ENCODE measurements around the gene RNF214. TPM values are rescaled to one million over a fixed set of nuclear protein-coding genes. Genes with fewer than 3 reads are reported as not detected.

RNF214 gene
- total and polyA plus RNA-seq, 12 donors, result 7.3 to 33.5 (median 25.4) TPM

DNA sequence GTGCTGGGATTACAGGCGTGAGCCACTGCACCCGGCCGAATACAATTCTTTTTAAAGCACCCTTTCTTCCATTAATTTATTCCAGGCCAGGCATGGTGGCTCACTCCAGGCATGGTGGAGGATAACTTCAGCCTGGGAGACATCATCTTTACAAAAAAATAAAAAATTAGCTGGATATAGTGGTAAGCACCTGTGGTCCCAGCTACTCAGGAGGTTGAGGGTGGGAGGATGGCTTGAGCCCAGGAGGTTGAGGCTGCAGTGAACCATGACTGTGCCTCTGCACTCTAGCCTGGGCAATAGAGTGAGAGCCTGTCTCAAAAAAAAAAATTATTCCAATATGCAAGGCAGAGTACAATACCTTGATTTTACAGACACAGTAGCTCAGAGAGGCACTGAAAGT is 21.9 kb upstream of the RNF214 start:
- ATAC-seq, result no peak
- no peaks in the 10 kb centered on the region for H3K27me3 ChIP-seq
- H3K9me3 ChIP-seq, result no peaks in the 10 kb centered on the region
- peaks cover 0 to 66% (median 25%) of the 10 kb centered on the region in 9 donors for H3K36me3 ChIP-seq
- H3K27ac ChIP-seq, result no peak overlapping the region
- H3K4me3 ChIP-seq, result no peak overlapping the region
- 97% methylated on average over 3 of the region's 3 CpGs for WGBS, 2 donors
- no peak for DNase-seq
- peaks cover 0 to 3% (median 0%) of the 10 kb centered on the region in 9 donors for H3K4me1 ChIP-seq
- TF ChIP-seq, protein P1, sequence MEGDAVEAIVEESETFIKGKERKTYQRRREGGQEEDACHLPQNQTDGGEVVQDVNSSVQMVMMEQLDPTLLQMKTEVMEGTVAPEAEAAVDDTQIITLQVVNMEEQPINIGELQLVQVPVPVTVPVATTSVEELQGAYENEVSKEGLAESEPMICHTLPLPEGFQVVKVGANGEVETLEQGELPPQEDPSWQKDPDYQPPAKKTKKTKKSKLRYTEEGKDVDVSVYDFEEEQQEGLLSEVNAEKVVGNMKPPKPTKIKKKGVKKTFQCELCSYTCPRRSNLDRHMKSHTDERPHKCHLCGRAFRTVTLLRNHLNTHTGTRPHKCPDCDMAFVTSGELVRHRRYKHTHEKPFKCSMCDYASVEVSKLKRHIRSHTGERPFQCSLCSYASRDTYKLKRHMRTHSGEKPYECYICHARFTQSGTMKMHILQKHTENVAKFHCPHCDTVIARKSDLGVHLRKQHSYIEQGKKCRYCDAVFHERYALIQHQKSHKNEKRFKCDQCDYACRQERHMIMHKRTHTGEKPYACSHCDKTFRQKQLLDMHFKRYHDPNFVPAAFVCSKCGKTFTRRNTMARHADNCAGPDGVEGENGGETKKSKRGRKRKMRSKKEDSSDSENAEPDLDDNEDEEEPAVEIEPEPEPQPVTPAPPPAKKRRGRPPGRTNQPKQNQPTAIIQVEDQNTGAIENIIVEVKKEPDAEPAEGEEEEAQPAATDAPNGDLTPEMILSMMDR (IDR thresholded peaks at IDR 0.05), result no peak
- intact Hi-C loops (cut with DNase I), result no loop called here

DNA sequence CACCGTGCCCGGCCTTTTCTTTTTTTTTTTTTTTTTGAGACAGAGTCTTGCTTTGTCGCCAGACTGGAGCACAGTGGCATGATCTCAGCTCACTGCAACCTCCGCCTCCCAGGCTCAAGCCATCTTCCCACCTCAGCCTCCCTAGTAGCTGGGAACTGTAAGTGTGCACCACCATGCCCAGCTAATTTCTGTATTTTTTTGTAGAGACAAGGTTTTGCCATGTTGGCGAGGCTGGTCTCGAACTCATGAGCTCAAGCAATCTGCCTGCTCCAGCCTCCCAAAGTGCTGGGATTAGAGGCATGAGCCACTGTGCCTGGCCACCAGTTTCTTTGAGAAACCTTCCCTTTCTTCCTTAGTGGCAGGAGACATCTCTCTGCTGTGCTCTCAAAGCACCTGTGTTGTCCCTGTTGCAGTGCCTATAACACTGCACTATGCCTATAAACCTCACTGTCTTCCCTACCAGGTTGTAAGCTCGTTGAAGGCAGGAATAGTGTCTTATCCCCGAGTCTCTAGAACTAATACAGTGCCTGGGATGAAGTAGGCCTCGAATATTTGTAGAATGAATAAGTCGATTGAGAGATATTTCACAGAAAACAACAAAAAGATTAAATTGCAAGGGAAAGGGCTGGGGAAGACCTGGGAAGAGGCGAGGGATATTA is 19.6 kb upstream of the RNF214 start:
- Histone ChIP-seq H3K27ac (no peak overlapping the region), H3K4me1 (peaks cover 0 to 19% (median 13%) of the 10 kb centered on the region in 9 donors), H3K9me3 (no peaks in the 10 kb centered on the region), H3K4me3 (no peak overlapping the region), H3K27me3 (no peaks in the 10 kb centered on the region), H3K36me3 (peaks cover 0 to 84% (median 33%) of the 10 kb centered on the region in 9 donors)
- intact Hi-C loops (cut with DNase I), result no loop called here
- ATAC-seq (no peak), DNase-seq (no peak)
- WGBS, 2 donors, result 95 to 97% methylated on average over 11 of the region's 11 CpGs
- TF ChIP-seq, protein P1 (IDR thresholded peaks at IDR 0.05), result no peak

DNA sequence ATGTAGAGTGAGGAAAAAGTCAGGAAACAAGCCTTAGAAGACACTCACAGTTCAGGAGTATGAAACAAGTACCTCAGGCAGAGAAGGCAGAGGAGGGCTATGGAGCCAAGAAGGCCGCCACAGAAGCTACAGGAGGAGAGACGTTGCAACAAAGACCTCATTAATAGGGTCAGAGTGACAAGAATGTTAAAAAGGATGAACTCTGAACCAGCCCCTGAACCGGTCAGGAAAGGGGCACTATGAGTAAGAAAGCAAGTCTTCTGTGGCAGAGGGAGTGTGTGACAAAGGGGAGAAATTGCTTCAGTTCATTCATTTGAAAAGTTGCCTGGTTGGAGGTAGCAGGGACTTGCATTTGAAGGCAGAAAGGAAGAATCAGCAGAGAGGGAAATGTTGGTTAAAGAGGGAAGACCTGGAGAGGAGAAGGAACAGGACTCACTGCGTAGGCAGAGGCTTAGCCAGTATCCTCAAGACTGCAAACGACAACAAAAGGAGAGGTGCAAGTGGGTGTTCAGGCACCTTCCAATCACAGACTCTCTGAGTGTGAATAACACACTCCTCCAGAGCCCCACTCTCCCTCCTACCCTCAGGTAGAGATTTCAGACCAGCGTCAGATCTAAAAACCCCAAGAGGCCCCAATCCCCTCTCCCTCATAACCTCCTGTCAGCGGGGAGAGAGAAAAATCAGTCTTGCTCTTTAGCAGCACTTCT is 17.9 kb upstream of the RNF214 start:
- Histone ChIP-seq H3K36me3 (peaks cover 0 to 99% (median 50%) of the 10 kb centered on the region in 9 donors), H3K27ac (no peak overlapping the region), H3K4me1 (peaks cover 7 to 36% (median 23%) of the 10 kb centered on the region in 9 donors), H3K4me3 (no peak overlapping the region), H3K9me3 (no peaks in the 10 kb centered on the region), H3K27me3 (no peaks in the 10 kb centered on the region)
- WGBS, 2 donors, result 84 to 89% methylated on average over 7 of the region's 7 CpGs
- no peak for DNase-seq
- TF ChIP-seq, protein P1 (IDR thresholded peaks at IDR 0.05), result no peak
- ATAC-seq, result no peak
- intact Hi-C loops (cut with DNase I), result loop anchor here in 2 of 10 donors (5.0 kb wide), 2 partner anchors 37 to 422 kb away; partner anchors contain the start of genes APOA5 (in 1 of the 2) and SIDT2 (in 1 of the 2)

DNA sequence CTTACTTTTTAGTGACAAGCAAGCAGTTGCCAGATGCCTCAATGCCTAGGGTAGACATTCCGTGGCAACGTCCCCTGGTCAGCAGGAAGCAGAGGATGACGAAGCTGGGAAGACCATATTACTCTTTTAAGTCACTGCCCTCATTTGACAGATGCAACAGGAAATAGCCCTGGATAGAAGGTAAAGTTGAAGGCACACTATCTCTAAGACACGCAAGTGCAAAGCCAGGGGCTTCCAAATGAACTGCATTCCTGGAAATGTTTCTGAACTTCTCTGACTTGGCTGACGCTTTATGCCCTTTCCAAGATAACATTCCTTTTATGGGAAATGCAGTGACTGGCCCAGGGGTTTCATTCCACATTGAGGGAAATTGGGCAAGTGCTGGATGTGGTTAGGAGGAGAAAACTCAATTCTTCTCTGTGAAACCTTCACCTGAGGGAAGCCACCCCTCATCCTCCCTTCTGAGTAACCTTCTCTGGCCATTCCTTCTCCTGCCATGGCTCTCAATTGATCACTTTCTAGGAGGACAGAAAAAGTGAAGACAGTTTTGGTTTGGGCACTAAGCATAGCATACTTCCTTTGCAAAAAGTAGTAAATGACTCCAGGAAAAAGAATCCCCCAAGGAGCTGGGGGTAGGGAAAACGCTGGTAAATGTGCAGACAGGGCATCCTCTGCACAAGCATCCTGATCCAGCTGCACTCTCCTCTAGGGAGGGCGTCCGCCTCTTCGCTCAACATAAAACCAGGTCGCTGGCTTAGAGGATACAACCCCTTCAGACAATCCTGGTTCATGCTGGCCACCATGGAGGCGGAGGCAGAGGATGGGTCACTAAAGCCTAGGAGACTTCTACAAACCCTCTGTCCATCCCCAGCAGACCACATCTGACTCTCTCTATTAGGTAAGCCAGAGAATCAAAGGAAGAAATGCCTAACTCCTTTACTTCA is 15.1 kb upstream of the RNF214 start:
- H3K36me3 ChIP-seq, result peaks cover 0 to 100% (median 52%) of the 10 kb centered on the region in 9 donors
- H3K4me3 ChIP-seq, result no peak overlapping the region
- H3K27ac ChIP-seq, result peak overlapping the region; percentile 64 to 97 (median 88)
- WGBS, 2 donors, result 64 to 69% methylated on average over 11 of the region's 11 CpGs
- peaks cover 32 to 65% (median 51%) of the 10 kb centered on the region in 9 donors for H3K4me1 ChIP-seq
- TF ChIP-seq, protein P1 (IDR thresholded peaks at IDR 0.05), result no peak
- H3K27me3 ChIP-seq, result no peaks in the 10 kb centered on the region
- DNase-seq (peak in 1 of 2 donors; percentile 7), ATAC-seq (no peak)
- intact Hi-C loops (cut with DNase I), result loop anchor here in 2 of 10 donors (5.0 kb wide), 2 partner anchors 40 to 425 kb away; partner anchors contain the start of genes APOA5 (in 1 of the 2) and SIDT2 (in 1 of the 2)
- no peaks in the 10 kb centered on the region for H3K9me3 ChIP-seq

All from heart right ventricle (tissue), 16 donors.